Testis (tissue), 2 donors: Measurements from ENCODE around the gene AMIGO2.

Experiments
- POLR2A ChIP-seq: fragments of 450-650 bp; IDR thresholded peaks from one replicate; pipeline ENCODE4 v1.6.1; 2017; ENCODE audit warnings: antibody characterized with exemption, mild to moderate bottlenecking, moderate library complexity
- TF ChIP-seq, protein P1 (sequence below), 3 experiments: fragments of 450-650 bp in 2 of 3; fragments of 200-600 bp in 1 of 3; sonication (generic) in 1 of 3; IDR thresholded peaks; one replicate each; pipeline ENCODE4 v1.5.1; 2016 to 2019; ENCODE audit warnings: antibody characterized with exemption in 3 of 3, mild to moderate bottlenecking in 2 of 3, moderate library complexity in 1 of 3

DNA sequence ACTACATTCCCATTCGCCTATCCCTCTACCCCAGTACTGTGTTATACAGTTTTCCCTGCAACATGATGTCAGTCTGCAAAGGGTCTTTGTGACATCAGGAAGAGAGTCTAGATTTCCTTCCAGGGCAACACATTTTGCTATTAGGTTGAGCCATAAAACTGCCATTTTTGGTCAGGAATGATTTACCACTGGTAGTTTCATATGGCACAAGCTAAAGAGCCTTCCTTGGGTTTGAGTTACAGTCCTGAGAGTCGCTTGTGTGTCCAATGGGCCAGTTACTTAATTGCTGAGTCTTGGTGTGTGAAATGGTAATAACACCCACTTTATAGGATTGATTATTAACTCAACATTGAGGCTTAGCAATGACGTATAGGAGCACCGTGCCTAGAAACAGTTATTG is 22.6 kb upstream of the AMIGO2 start:
- TF ChIP-seq, protein P1, sequence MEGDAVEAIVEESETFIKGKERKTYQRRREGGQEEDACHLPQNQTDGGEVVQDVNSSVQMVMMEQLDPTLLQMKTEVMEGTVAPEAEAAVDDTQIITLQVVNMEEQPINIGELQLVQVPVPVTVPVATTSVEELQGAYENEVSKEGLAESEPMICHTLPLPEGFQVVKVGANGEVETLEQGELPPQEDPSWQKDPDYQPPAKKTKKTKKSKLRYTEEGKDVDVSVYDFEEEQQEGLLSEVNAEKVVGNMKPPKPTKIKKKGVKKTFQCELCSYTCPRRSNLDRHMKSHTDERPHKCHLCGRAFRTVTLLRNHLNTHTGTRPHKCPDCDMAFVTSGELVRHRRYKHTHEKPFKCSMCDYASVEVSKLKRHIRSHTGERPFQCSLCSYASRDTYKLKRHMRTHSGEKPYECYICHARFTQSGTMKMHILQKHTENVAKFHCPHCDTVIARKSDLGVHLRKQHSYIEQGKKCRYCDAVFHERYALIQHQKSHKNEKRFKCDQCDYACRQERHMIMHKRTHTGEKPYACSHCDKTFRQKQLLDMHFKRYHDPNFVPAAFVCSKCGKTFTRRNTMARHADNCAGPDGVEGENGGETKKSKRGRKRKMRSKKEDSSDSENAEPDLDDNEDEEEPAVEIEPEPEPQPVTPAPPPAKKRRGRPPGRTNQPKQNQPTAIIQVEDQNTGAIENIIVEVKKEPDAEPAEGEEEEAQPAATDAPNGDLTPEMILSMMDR (IDR thresholded peaks at IDR 0.05), result no peak
- no peak for TF ChIP-seq POLR2A
